Measurements from ENCODE around the gene EEFSEC. TPM values are rescaled to one million over a fixed set of nuclear protein-coding genes. Genes with fewer than 3 reads are reported as not detected.
A peak's percentile ranks its signal among the peaks of the same experiment; 100 is the strongest.

The EEFSEC gene
- total RNA-seq, 1 donor from 2014 or later, result 5.7 TPM

- DNase-seq, result no peak
These were observed 65.4 kb downstream of the EEFSEC start for GRCh38 chr3:128218548-128219257.

- DNase-seq, result no peak
These were observed 68.0 kb downstream of the EEFSEC start for GRCh38 chr3:128221328-128221727.

GRCh38 chr3:128222796-128223385, 69.6 kb downstream of the EEFSEC start:
- no peak for DNase-seq

- DNase-seq, result no peak
These were observed 73.0 kb downstream of the EEFSEC start for GRCh38 chr3:128226186-128226725.

- DNase-seq, result no peak
These were observed 73.6 kb downstream of the EEFSEC start for GRCh38 chr3:128226795-128227395.

GRCh38 chr3:128227507-128227906, 74.2 kb downstream of the EEFSEC start:
- DNase-seq, result no peak

- no peak for DNase-seq
These were observed 75.2 kb downstream of the EEFSEC start for GRCh38 chr3:128228366-128228910.

GRCh38 chr3:128229106-128229857, 76.0 kb downstream of the EEFSEC start:
- no peak for DNase-seq

GRCh38 chr3:128231606-128232005, 78.3 kb downstream of the EEFSEC start:
- DNase-seq, result no peak

- DNase-seq, result peak; percentile 11
These were observed 79.3 kb downstream of the EEFSEC start for GRCh38 chr3:128232376-128233178.

- DNase-seq, result no peak
These were observed 82.1 kb downstream of the EEFSEC start for GRCh38 chr3:128235207-128235926.

- no peak for DNase-seq
These were observed 83.4 kb downstream of the EEFSEC start for GRCh38 chr3:128236657-128237056.

GRCh38 chr3:128237348-128238183, 84.3 kb downstream of the EEFSEC start:
- no peak for DNase-seq

- DNase-seq, result no peak
These were observed 84.9 kb downstream of the EEFSEC start for GRCh38 chr3:128238184-128238489.

- DNase-seq, result no peak
These were observed 86.0 kb downstream of the EEFSEC start for GRCh38 chr3:128239304-128239703.

GRCh38 chr3:128240232-128240631, 87.0 kb downstream of the EEFSEC start:
- no peak for DNase-seq

GRCh38 chr3:128241741-128242140, 88.5 kb downstream of the EEFSEC start:
- DNase-seq, result no peak

- DNase-seq, result no peak
These were observed 89.7 kb downstream of the EEFSEC start for GRCh38 chr3:128242818-128243601.

Data from skin of body (tissue), 2 donors.